PC-3 (cell line): Measurements from ENCODE around the gene TXNDC16.

ENCODE experiments used
- CTCF ChIP-seq: fragments of 300-600 bp; sonication (generic); conservative IDR thresholded peaks from 2 replicates; pipeline ENCODE4 v1.5.1; 2017; ENCODE audit warnings: antibody characterized with exemption, low read depth, mild to moderate bottlenecking, low read length
- EZH2 ChIP-seq: fragments of 300-600 bp; sonication (generic); IDR thresholded peaks from one replicate; pipeline ENCODE4 v1.6.1; 2017; ENCODE audit warnings: antibody characterized with exemption, mild to moderate bottlenecking, low read length; ENCODE audit not compliant: unreplicated experiment
- EZH2phosphoT487 ChIP-seq: fragments of 300-600 bp; sonication (generic); IDR thresholded peaks from 2 replicates; pipeline ENCODE4 v1.6.1; 2018; ENCODE audit warnings: mild to moderate bottlenecking, antibody characterized with exemption, low read length, borderline replicate concordance

GRCh38 chr14:52553671-52554575 is 1.6 kb upstream of the TXNDC16 start:
- TF ChIP-seq CTCF (no peak), EZH2phosphoT487 (no peak), EZH2 (no peak)
